VCaP (cell line): ENCODE measurements around the gene FASN.

Source experiments
- H3K27ac ChIP-seq: fragments of 450-650 bp; 2 replicates; pipeline ENCODE4 v1.5.1; 2017
- CTCF ChIP-seq: fragments of 450-650 bp; conservative IDR thresholded peaks from 2 replicates; pipeline ENCODE4 v1.5.1; 2017; ENCODE audit warnings: mild to moderate bottlenecking, moderate library complexity

The FASN gene

GRCh38 chr17:82034371-82035011 lies 63.5 kb downstream of the FASN start:
- H3K27ac ChIP-seq = peak overlapping the region; percentile 11
- TF ChIP-seq CTCF = no peak

GRCh38 chr17:82033359-82034085 lies 64.5 kb downstream of the FASN start:
- no peak for TF ChIP-seq CTCF
- peak overlapping the region; percentile 11; the same call in 1 of the 2 replicates for H3K27ac ChIP-seq

GRCh38 chr17:82031885-82032627 lies 66.0 kb downstream of the FASN start:
- H3K27ac ChIP-seq = peak overlapping the region; percentile 98
- no peak for TF ChIP-seq CTCF

- H3K27ac ChIP-seq = peak within 1 kb of the TSS; percentile 98
- no peak for TF ChIP-seq CTCF
Observed at GRCh38 chr17:82031303-82031884, 66.6 kb downstream of the FASN start, which contains the start of gene RAC3. RAC3 (plus strand) TSS chr17:82031678; CDS start chr17:82031762, 84 bp downstream.

- peak overlapping the region; percentile 98 for H3K27ac ChIP-seq
- TF ChIP-seq CTCF = peak; percentile 93
Observed at GRCh38 chr17:82030470-82031302, 67.3 kb downstream of the FASN start.

- no peak for TF ChIP-seq CTCF
- H3K27ac ChIP-seq = peak overlapping the region; percentile 98
Observed at GRCh38 chr17:82029990-82030469, 68.0 kb downstream of the FASN start.
